Dermis blood vessel endothelial cell (primary cell): ENCODE data around the gene MAP3K21. TPM values are rescaled to one million over a fixed set of nuclear protein-coding genes. Genes with fewer than 3 reads are reported as not detected.

Experiments used
- DNase-seq: peaks from one replicate; pipeline ENCODE4 v3.0.0; 2010
- total RNA-seq: library from RNA; depleted of rRNA; stranded (reverse); fragments of >200 nt; gene quantifications from 2 replicates; pipeline ENCODE4 v1.2.3, GENCODE V29; 2014

The MAP3K21 gene
- total RNA-seq, 1 donor from 2014 or later: 1.2 TPM

GRCh38 chr1:233390842-233391737, 63.6 kb downstream of the MAP3K21 start:
- DNase-seq: no peak

DNA sequence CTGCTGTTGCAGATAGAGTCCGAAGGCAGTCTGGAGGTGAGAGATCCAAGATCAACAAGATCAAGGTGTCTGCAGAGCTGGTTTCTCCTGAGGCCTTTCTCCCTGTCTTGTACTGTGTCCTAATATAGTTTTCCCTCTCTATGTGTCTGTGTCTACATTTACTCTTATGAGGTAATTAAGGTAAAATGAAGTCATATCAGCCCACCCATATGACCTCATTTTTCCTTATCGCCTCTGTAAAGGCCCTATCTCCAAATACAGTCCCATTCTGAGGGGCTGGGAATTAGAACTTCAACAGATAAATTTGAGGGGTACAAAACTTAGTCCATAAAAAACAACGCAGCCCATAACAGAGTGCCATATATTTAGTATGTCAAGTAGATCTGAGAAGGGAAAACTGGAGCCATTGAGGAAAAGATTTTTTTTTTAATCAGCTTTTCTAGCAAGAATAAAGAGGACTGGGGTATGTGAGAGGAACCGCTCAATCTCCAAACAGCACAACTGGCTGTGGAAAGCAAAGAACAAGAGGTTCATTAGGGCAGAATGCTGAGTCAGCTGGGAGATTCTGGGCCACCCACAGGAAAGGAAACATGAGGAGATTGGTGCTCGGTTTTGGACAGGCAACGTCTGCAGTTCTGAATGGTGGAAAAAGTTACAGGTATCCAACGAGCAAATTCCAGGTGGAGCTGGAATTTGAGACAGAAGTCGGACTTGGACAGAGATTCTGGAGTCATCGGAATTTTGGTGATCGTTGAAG, 65.7 kb downstream of the MAP3K21 start:
- no peak for DNase-seq

DNA sequence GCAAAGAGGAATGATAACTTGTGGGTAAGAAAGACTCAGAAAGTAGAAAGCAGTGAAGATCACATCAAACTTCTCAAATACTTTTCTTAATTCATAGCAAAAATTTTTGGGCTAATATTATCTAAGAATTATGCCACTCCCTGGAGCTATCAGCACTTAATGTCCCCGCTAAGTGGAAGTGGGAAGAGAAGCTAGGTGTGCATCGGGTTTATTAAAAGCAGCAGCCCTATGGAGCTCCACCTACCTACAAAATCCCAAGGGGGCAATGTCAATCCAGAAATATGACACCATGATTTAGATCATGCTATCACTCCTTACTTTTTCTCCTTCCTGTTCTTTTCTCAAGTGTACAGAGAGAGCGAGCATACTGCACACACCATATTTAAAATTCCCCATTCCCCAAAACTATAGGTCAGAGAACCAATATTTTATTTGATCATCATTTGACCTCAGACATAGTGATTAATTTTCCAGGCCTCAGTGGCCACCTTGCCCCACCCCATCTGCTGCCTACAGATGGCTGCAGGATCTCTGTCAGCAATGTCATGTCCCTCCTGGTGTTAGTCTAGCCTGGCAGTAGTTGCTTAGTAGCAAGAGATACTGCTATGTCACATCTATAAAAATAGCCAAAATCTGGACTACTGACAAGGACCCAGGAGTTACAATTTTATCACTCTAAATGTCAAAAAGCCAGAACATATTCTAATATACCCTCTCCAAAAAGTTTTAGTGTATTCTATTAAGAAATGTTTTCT, 66.6 kb downstream of the MAP3K21 start:
- DNase-seq: no peak

GRCh38 chr1:233394860-233395717, 67.6 kb downstream of the MAP3K21 start:
- DNase-seq: peak; percentile 66

DNA sequence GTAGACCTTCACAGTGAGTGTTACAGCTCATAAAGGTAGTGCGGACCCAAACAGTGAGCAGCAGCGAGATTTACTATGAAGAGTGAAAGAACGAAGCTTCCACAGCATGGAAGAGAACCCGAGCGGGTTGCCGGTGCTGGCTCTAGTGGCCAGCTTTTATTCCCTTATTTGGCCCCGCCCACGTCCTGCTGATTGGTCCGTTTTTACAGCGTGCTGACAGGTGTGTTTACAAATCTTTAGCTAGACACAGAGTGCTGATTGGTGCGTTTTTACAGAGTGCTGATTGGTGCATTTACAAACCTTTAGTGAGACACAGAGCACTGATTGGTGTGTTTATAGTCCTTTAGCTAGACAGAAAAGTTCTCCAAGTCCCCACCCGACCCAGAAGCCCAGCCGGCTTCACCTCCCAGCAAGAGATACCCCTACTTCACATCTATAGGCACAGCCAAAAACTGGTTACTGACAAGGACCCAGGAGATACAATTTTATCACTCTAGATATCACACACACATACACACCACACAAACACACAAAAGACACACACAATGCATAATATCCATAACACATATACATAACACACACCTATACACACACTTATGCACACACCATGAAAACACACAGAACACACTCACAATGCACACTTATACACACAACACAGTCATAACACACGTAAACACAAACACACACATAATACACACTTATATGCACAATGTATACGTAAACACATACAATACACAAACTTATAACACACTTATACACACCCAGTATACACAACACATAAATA, 68.5 kb downstream of the MAP3K21 start:
- DNase-seq: no peak

GRCh38 chr1:233406339-233406960, 78.9 kb downstream of the MAP3K21 start:
- DNase-seq: no peak

DNA sequence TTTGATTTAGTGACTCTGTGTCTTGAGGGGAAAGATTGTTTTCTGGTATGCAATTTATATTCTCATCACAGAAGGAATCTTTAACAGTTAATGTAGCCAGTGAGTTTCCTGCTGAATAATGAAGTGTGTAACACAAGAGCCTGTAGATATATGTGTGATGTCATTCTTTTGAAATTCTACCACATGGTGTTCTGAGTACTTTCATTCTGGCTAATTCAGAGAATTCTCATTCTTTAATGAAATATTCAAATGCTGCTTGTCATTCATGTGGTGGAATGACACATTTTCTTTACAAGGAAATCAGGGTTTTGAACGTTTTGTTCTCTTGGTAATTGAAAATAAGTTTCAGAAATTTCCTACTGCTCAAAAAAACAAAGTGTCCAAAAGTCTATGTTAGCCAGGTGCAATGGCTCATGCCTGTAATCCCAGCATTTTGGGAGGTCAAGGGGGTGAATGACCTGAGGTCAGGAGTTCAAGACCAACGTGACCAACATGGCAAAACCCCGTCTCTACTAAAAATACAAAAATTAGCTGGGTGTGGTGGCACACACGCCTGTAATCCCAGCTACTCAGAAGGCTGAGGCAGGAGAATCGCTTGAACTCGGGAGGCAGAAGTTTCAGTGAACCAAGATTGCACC, 79.6 kb downstream of the MAP3K21 start:
- DNase-seq: no peak

DNA sequence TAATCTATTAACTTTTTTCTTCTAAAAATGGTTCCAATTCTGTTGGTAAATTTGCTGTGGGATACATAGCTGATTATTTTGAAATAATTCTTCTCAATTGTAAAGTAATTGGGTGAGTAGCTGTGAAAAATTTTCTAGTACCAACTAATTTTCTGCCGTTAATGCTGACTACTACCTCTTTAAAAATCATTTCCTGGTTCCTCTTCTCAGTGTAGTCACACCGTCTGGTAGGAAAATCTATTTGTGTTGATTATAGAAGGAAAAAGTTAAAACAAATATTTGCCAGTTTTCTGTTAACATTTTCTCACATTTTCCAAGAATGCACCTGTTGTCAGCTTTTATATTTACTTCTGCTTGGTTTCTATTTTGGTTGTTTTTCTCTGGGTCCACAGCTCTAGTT, 82.0 kb downstream of the MAP3K21 start:
- no peak for DNase-seq

GRCh38 chr1:233410906-233411305, 83.4 kb downstream of the MAP3K21 start:
- no peak for DNase-seq

DNA sequence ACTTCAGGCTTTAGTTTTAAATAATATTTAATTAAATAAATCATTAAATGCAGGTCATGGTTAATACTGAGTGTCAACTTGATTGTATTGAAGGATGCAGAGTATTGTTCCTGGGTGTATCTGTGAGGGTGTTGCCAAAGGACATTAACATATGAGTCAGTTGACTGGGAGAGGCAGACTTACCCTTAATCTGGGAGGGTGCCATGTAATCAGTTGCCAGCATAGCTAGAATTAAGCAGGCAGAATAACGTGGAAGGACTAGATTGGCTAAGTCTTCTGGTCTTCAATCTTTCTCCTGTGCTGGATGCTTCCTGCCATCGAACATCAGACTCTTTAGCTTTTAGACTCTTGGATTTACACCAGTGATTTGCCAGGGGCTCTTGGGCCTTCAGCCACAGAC, 85.3 kb downstream of the MAP3K21 start:
- DNase-seq: no peak

- DNase-seq: no peak
Observed at GRCh38 chr1:233421293-233421692, 93.8 kb downstream of the MAP3K21 start.

DNA sequence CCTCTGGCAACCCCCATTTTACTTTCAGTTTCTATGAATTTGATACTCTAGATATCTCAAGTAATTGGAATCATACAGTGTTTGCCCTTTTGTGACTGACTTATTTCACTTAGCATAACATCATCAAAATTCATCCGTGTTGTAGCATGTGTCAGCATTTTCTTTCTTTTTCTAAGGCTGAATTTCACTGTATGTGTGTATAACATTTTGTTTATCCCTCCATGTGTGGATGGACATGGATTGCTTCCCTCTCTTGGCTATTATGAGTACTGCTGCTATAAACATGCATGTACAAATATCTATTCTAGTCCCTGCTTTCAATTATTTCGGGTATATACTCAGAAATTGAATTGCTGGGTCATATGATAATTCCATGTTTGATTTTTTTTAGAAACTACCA, 97.3 kb downstream of the MAP3K21 start:
- DNase-seq: no peak

GRCh38 chr1:233427907-233428306, 100.4 kb downstream of the MAP3K21 start:
- no peak for DNase-seq

DNA sequence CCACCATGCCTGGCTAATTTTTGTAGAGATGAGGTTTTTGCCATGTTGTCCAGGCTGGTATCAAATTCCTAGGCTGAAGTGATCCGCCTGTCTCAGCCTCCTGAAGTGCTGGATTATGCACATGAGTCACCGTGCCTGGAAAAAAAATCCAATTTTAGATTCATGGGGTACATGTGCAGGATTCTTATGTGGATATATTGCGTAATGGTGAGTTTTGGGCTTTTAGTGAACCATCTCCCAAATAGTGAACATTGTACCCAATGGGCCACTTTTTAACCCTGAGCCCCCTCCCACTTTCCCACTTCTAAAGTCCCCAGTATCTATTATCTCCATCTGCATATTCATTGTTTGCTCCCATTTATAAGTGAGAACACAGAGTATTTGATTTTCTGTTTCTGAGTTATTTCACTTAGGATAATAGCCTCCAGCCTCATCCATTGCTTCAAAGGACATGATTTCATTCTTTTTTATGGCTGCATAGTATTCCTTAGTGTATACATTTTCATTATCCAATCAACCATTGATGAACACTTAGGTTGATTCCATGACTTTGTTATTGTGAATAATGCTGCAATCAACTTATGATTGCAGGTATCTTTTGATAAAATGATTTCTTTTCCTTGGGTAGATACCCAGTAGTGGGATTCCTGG, 104.4 kb downstream of the MAP3K21 start:
- DNase-seq: no peak

- DNase-seq: no peak
Observed at GRCh38 chr1:233432916-233433315, 105.4 kb downstream of the MAP3K21 start.

GRCh38 chr1:233433436-233434210, 106.1 kb downstream of the MAP3K21 start:
- DNase-seq: no peak
